ENCODE measurements around the gene PAK5.

Gene PAK5

DNA sequence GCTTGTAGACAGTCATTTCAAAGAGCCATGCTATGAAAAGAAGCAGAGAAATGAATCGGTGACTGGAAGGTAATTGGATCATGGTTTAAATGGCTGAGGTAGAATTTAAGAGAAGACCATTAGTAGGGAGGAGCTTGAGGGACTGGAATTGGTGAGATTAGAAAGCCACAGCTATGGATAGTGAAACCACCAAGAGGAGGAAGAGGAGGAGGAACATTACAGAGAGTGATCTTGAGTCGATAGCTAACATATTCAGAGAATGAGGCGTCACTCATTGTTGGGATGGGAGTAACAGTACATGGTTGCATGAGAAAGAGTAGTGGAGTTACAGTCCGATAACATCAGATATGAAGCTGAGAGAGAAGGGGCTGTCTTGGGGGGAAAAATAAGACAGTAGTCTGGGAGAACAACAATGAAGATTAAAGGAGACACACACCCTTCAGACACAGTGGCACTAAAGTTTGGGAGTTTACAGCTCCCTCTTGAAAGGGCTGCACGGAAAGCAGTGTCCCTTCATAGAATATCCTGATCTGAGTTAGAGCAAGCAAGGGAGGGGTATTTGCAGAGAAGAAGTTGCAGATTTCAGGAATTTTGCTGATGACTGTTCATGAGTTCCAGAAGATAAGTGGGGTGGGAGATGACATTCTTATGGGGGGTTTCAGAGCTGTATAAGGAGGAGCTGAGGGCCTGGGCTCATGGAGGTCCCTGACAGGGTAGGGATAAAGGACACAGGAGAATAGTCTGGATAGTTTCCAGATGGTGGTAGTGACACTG, 339.6 kb downstream of the PAK5 start:
- TF ChIP-seq, protein P1, sequence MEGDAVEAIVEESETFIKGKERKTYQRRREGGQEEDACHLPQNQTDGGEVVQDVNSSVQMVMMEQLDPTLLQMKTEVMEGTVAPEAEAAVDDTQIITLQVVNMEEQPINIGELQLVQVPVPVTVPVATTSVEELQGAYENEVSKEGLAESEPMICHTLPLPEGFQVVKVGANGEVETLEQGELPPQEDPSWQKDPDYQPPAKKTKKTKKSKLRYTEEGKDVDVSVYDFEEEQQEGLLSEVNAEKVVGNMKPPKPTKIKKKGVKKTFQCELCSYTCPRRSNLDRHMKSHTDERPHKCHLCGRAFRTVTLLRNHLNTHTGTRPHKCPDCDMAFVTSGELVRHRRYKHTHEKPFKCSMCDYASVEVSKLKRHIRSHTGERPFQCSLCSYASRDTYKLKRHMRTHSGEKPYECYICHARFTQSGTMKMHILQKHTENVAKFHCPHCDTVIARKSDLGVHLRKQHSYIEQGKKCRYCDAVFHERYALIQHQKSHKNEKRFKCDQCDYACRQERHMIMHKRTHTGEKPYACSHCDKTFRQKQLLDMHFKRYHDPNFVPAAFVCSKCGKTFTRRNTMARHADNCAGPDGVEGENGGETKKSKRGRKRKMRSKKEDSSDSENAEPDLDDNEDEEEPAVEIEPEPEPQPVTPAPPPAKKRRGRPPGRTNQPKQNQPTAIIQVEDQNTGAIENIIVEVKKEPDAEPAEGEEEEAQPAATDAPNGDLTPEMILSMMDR (IDR thresholded peaks at IDR 0.05; ENCODE audit: extremely low read depth, missing control alignments): no peak

DNA sequence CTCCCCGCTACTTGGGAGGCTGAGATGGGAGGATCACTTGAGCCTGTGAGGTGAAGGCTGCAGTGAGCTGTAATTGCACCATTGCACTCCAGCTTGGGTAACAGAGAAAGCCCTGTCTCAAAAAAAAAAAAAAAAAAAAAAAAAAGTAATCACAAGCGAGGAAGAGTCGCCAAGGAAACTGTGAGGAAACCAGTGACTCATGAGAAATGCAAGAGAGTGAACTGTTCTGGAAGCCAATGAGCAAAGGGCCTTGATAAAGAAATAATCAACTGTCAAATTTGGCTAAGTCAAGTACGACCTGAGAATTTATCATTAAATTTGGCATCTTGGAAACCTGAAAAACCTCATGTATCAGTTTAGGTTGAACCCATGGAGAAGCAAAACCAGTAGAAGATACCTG, 340.6 kb downstream of the PAK5 start:
- no peak for DNase-seq (ENCODE audit: low spot score)
- TF ChIP-seq, protein P1 (IDR thresholded peaks at IDR 0.05; ENCODE audit: extremely low read depth, missing control alignments): no peak

More for the DNA sequence above, 339.6 kb downstream of the PAK5 start:
- no peak for DNase-seq (ENCODE audit: low spot score)

DNA sequence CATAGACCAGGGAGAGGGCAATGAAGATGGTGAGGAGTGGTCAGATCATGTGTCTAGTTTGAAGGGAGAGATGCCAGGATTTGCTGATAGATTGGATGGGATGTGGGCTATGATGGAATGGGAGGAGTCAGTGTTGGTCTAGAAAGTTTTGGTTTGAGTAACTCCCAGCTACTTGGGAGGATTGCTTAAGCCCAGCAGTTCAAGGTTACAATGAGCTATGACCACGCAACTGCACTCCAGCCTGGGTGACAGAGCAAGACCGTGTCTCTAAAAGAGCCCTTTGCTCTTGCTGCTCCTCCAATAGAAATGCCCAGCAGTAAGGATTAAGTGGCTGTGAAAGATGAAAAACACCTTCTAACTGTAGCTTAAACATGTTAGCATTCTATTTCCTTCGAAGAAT, 342.7 kb downstream of the PAK5 start:
- DNase-seq (ENCODE audit: low spot score): no peak
- TF ChIP-seq, protein P1 (IDR thresholded peaks at IDR 0.05; ENCODE audit: extremely low read depth, missing control alignments): no peak

DNA sequence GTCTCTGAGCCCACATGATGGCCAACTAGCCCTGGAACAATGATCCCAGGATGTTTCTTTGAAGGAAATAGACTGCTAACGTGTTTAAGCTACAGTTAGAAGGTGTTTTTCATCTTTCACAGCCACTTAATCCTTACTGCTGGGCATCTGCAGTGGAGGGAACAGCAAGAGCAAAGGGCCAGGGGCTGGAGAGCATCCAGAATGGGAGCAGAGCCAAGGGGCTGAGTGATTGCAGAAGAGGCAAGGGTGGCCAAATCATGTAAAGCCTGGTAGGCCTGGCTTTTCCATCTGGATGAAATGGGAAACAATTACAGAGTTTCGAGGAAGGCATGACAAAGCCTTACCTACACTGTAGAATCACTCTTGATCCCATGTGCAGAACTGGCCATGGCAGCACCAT, 343.2 kb downstream of the PAK5 start:
- TF ChIP-seq, protein P1 (IDR thresholded peaks at IDR 0.05; ENCODE audit: extremely low read depth, missing control alignments): no peak
- DNase-seq (ENCODE audit: low spot score): no peak

DNA sequence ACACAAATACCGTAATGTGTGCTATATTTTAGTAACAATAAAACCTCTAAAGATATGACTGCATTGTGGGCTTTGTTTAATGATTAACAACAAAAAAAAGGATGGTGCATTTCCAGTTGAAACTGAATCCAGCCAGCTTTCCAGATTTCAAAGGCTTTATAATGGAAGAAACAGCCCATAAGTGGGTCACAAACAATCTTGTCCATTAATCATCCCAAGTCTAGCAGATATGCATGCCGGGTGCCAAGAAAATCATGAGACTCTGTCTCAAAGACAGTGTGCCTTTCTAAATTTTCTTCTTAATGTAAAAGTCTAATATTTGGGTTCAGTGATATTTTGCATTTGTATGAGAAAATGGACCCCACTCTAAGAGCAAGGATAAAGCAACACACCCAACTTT, 345.1 kb downstream of the PAK5 start:
- TF ChIP-seq, protein P1 (IDR thresholded peaks at IDR 0.05; ENCODE audit: extremely low read depth, missing control alignments): no peak
- no peak for DNase-seq (ENCODE audit: low spot score)

DNA sequence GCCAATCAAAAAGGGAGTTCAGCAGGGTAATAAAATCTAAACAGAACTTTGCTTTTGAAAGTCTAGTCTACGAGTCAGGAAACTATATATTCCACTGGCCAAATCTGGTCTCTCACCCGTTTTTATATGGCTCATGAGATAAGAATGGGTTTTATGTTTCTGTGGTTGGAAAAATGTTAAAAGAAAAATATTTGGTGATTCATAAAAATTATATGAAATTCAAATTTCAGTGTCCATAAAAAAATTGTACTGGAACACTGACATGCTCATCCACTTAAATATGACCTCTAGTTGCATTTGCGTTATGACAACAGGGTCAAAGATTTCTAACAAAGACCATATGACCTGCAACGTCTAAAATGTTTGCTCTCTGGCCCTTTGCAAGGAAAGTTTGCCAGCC, 346.8 kb downstream of the PAK5 start:
- TF ChIP-seq, protein P1 (IDR thresholded peaks at IDR 0.05; ENCODE audit: extremely low read depth, missing control alignments): no peak
- no peak for DNase-seq (ENCODE audit: low spot score)

DNA sequence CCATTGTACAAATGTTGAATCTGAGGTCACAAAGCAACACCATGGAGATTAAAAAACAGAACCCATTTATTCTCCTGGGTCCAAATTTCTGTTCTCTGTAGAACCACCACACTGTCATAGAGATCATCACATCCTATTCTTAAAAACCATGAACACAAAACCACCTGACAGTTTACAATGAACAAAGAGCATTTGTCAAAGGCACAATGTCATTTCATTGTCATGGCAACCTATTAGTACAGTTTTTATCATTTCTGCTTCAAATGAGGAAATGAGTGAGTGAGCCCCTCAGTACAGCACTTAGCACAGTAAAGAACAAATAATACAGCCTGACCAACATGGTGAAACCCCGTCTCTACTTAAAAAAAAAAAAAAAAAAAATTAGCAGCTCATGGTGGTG, 347.6 kb downstream of the PAK5 start:
- TF ChIP-seq, protein P1 (IDR thresholded peaks at IDR 0.05; ENCODE audit: extremely low read depth, missing control alignments): no peak
- no peak for DNase-seq (ENCODE audit: low spot score)
